DOHH2 (cell line): ENCODE results near the gene IRF1.

Source experiments
- H3F3A ChIP-seq: fragments of 200-600 bp; sonication (generic), shearing (Covaris generic); 2 replicates; pipeline ENCODE4 v1.6.0; 2016; ENCODE audit warnings: antibody characterized with exemption, mild to moderate bottlenecking; ENCODE audit not compliant: control insufficient read depth, insufficient read depth
- H3K27ac ChIP-seq: fragments of 200-600 bp; sonication (generic); 2 replicates; pipeline ENCODE4 v1.5.1; 2014; ENCODE audit warnings: low read depth, mild to moderate bottlenecking, low read length, moderate library complexity
- H3K27me3 ChIP-seq: fragments of 200-600 bp; sonication (generic); 2 replicates; pipeline ENCODE4 v1.6.1; 2014; ENCODE audit warnings: mild to moderate bottlenecking, low read length, mixed read lengths; ENCODE audit not compliant: control insufficient read depth
- H3K36me3 ChIP-seq: fragments of 200-600 bp; sonication (generic); 2 replicates; pipeline ENCODE4 v1.6.1; 2014; ENCODE audit warnings: mild to moderate bottlenecking, low read length, moderate library complexity, mixed read lengths; ENCODE audit not compliant: control insufficient read depth
- H3K4me1 ChIP-seq: fragments of 200-600 bp; sonication (generic); 2 replicates; pipeline ENCODE4 v1.6.1; 2014; ENCODE audit warnings: mild to moderate bottlenecking, low read length, mixed read lengths; ENCODE audit not compliant: control insufficient read depth
- H3K4me2 ChIP-seq: fragments of 200-600 bp; sonication (generic); 2 replicates; pipeline ENCODE4 v1.6.0; 2014; ENCODE audit warnings: mild to moderate bottlenecking, low read length, moderate library complexity
- H3K4me3 ChIP-seq: fragments of 200-600 bp; sonication (generic); 2 replicates; pipeline ENCODE4 v1.5.1; 2014; ENCODE audit warnings: mild to moderate bottlenecking, low read length, mixed read lengths
- H3K79me2 ChIP-seq: fragments of 200-600 bp; sonication (generic); 2 replicates; pipeline ENCODE4 v1.6.1; 2014; ENCODE audit warnings: mild to moderate bottlenecking, low read length, mixed read lengths; ENCODE audit not compliant: control insufficient read depth
- H3K9me2 ChIP-seq: fragments of 200-600 bp; sonication (generic); replicated peaks from 2 replicates; pipeline ENCODE4 v1.6.1; 2014; ENCODE audit warnings: mild to moderate bottlenecking, low read length, mixed read lengths; ENCODE audit not compliant: control insufficient read depth
- H3K9me3 ChIP-seq: fragments of 200-600 bp; sonication (generic); 2 replicates; pipeline ENCODE4 v1.6.1; 2014; ENCODE audit warnings: antibody characterized with exemption, low read length, mixed read lengths; ENCODE audit not compliant: control insufficient read depth, insufficient read depth
- H4K20me1 ChIP-seq: fragments of 200-600 bp; sonication (generic); 2 replicates; pipeline ENCODE4 v1.6.0; 2014; ENCODE audit warnings: low read depth, mild to moderate bottlenecking, antibody characterized with exemption, low read length, moderate library complexity; ENCODE audit not compliant: control insufficient read depth, insufficient read depth
- CTCF ChIP-seq: fragments of 200-600 bp; sonication (generic); IDR thresholded peaks from one replicate; pipeline ENCODE4 v1.5.1; 2014; ENCODE audit warnings: antibody characterized with exemption, mild to moderate bottlenecking, low read depth, low read length; ENCODE audit not compliant: poor library complexity, severe bottlenecking
- EZH2phosphoT487 ChIP-seq: fragments of 200-600 bp; sonication (generic); IDR thresholded peaks from 2 replicates; pipeline ENCODE4 v1.6.1; 2017; ENCODE audit warnings: borderline replicate concordance, mild to moderate bottlenecking, antibody characterized with exemption, low read length, moderate library complexity, mixed read lengths

The IRF1 gene

GRCh38 chr5:132459983-132460838 is 30.4 kb downstream of the IRF1 start:
- H3K79me2 ChIP-seq: no peaks in the 10 kb centered on the region

GRCh38 chr5:132459031-132459982 is 31.3 kb downstream of the IRF1 start:
- Histone ChIP-seq H3K9me3 (no peaks in the 10 kb centered on the region), H3K9me2 (no peaks in the 10 kb centered on the region), H3F3A (peaks cover 5% of the 10 kb centered on the region), H3K4me2 (peak overlapping the region; percentile 70; the same call in 1 of the 2 replicates), H4K20me1 (no peaks in the 10 kb centered on the region), H3K4me1 (peaks cover 64% of the 10 kb centered on the region), H3K27me3 (peaks cover 52% of the 10 kb centered on the region), H3K27ac (no peak overlapping the region), H3K79me2 (no peaks in the 10 kb centered on the region), H3K36me3 (no peaks in the 10 kb centered on the region), H3K4me3 (no peak overlapping the region)
- no peak for TF ChIP-seq CTCF
- no peak for TF ChIP-seq EZH2phosphoT487

More at GRCh38 chr5:132459983-132460838, 30.4 kb downstream of the IRF1 start:
- no peaks in the 10 kb centered on the region for H3K36me3 ChIP-seq
- no peaks in the 10 kb centered on the region for H4K20me1 ChIP-seq
- no peaks in the 10 kb centered on the region for H3K9me3 ChIP-seq
- peaks cover 5% of the 10 kb centered on the region for H3F3A ChIP-seq
- no peaks in the 10 kb centered on the region for H3K9me2 ChIP-seq
- no peak overlapping the region for H3K4me2 ChIP-seq
- H3K27me3 ChIP-seq: peaks cover 58% of the 10 kb centered on the region
- H3K4me3 ChIP-seq: no peak overlapping the region
- TF ChIP-seq EZH2phosphoT487: no peak
- TF ChIP-seq CTCF: no peak
- peaks cover 71% of the 10 kb centered on the region for H3K4me1 ChIP-seq
- H3K27ac ChIP-seq: no peak overlapping the region

- Histone ChIP-seq H3K4me2 (peak overlapping the region; percentile 70; the same call in 1 of the 2 replicates), H3K27ac (no peak overlapping the region), H4K20me1 (no peaks in the 10 kb centered on the region)
Measured at GRCh38 chr5:132458651-132459030, 31.9 kb downstream of the IRF1 start.

More at GRCh38 chr5:132458651-132459030, 31.9 kb downstream of the IRF1 start:
- H3K4me1 ChIP-seq: peaks cover 61% of the 10 kb centered on the region
- no peaks in the 10 kb centered on the region for H3K79me2 ChIP-seq
- H3K4me3 ChIP-seq: no peak overlapping the region
- no peak for TF ChIP-seq EZH2phosphoT487
- no peak for TF ChIP-seq CTCF
- H3F3A ChIP-seq: peaks cover 5% of the 10 kb centered on the region
- H3K36me3 ChIP-seq: no peaks in the 10 kb centered on the region
- no peaks in the 10 kb centered on the region for H3K9me3 ChIP-seq
- peaks cover 52% of the 10 kb centered on the region for H3K27me3 ChIP-seq
- no peaks in the 10 kb centered on the region for H3K9me2 ChIP-seq
